Esophagus squamous epithelium (tissue), 5 donors: Measurements from ENCODE around the gene TEAD1. TPM values are rescaled to one million over a fixed set of nuclear protein-coding genes. Genes with fewer than 3 reads are reported as not detected.
"Not testable (repeated sequence)": the region's sequence is repeated elsewhere in the genome, so short reads cannot be mapped to it uniquely, and the experiment has no call there.

Experiments
- DNase-seq: peaks from one replicate; lab custom pipeline; 2025; lab: John Stamatoyannopoulos, UW
- H3K27ac ChIP-seq, 4 donors: fragments of 200-600 bp; sonication (generic); one replicate each; pipeline ENCODE4 v1.5.1; 2016 to 2019; ENCODE audit warnings: mild to moderate bottlenecking in 1 of 4
- H3K27me3 ChIP-seq, 4 donors: fragments of 200-600 bp; sonication (generic); 1 replicate in 3 of 4; 2 replicates in 1 of 4; pipeline versions ENCODE4 v1.5.1 to v1.6.0; 2017 to 2021; ENCODE audit warnings: antibody characterized with exemption in 1 of 4
- H3K36me3 ChIP-seq, 3 donors: fragments of 200-600 bp; sonication (generic); one replicate each; pipeline ENCODE4 v1.5.1; 2016 to 2019
- H3K4me1 ChIP-seq, 3 donors: fragments of 200-600 bp; sonication (generic); one replicate each; pipeline ENCODE4 v1.5.1; 2017 to 2019
- H3K4me3 ChIP-seq, 4 donors: fragments of 200-600 bp; sonication (generic); 1 replicate in 3 of 4; 2 replicates in 1 of 4; pipeline ENCODE4 v1.5.1; 2016 to 2019; ENCODE audit warnings: mild to moderate bottlenecking in 2 of 4, moderate library complexity in 1 of 4
- H3K9me3 ChIP-seq, 3 donors: fragments of 200-600 bp; sonication (generic); one replicate each; pipeline ENCODE4 v1.5.1; 2016 to 2019
- POLR2A ChIP-seq, 4 donors: fragments of 450-650 bp; IDR thresholded peaks; one replicate each; pipeline ENCODE4 v1.6.1; 2017; ENCODE audit warnings: antibody characterized with exemption in 4 of 4, mild to moderate bottlenecking in 4 of 4, moderate library complexity in 3 of 4
- WGBS, 2 donors: methylation state at CpG; one replicate each; pipeline ENCODE4 v1.1.5; 2018; 5-methylcytosine and 5-hydroxymethylcytosine counted together
- intact Hi-C: fragments of 100-400 bp; cut with DNase I; formaldehyde crosslinking; loops from one replicate; pipeline ENCODE4 v1.15.0; 2022
- total RNA-seq, 4 donors: library from RNA; depleted of rRNA; stranded (reverse); fragments of >200 nt; gene quantifications; one replicate each; pipeline ENCODE4 v1.1.0, GENCODE V29; 2016
- TF ChIP-seq, protein P1 (sequence below), 6 experiments: fragments of 450-650 bp in 4 of 6; fragments of 200-600 bp in 2 of 6; sonication (generic) in 2 of 6; IDR thresholded peaks; one replicate each; pipeline ENCODE4 v1.5.1; 2016 to 2019; ENCODE audit warnings: antibody characterized with exemption in 6 of 6, mild to moderate bottlenecking in 4 of 6, moderate library complexity in 4 of 6
- donor health status: DM: yes; HTN: yes; CAD: no.

TEAD1 gene
- total RNA-seq, 4 donors from 2014 or later, result 33.3 to 75.2 (median 49.8) TPM

DNA sequence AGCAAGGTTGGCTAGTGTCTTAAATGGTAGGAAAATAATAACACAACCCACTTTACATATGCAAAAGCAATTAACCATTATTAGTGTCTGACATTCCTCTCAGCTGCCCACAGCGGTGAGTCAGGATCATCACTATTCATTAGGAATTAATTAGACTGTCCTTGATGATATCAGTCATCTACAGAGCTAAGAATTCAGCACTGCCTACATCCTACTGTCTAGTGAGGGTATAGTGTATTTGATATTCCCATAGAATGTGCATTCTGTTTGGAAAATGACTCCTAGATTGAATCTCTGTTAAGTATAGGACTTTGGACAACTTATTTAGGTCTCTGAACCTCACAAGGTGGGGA, 82.2 kb downstream of the TEAD1 start:
- TF ChIP-seq POLR2A (IDR thresholded peaks at IDR 0.05), result no peak
- TF ChIP-seq, protein P1, sequence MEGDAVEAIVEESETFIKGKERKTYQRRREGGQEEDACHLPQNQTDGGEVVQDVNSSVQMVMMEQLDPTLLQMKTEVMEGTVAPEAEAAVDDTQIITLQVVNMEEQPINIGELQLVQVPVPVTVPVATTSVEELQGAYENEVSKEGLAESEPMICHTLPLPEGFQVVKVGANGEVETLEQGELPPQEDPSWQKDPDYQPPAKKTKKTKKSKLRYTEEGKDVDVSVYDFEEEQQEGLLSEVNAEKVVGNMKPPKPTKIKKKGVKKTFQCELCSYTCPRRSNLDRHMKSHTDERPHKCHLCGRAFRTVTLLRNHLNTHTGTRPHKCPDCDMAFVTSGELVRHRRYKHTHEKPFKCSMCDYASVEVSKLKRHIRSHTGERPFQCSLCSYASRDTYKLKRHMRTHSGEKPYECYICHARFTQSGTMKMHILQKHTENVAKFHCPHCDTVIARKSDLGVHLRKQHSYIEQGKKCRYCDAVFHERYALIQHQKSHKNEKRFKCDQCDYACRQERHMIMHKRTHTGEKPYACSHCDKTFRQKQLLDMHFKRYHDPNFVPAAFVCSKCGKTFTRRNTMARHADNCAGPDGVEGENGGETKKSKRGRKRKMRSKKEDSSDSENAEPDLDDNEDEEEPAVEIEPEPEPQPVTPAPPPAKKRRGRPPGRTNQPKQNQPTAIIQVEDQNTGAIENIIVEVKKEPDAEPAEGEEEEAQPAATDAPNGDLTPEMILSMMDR (IDR thresholded peaks at IDR 0.05), result no peak
- 78 to 100% methylated on average over 1 of the region's 1 CpG for WGBS, 2 donors
- Histone ChIP-seq H3K27ac (no peak overlapping the region), H3K27me3 (no peaks in the 10 kb centered on the region), H3K4me1 (peaks cover 0 to 43% (median 8%) of the 10 kb centered on the region in 3 donors), H3K4me3 (no peak overlapping the region), H3K9me3 (no peaks in the 10 kb centered on the region), H3K36me3 (no peaks in the 10 kb centered on the region)
- intact Hi-C loops, result no loop called here
- DNase-seq, result no peak

DNA sequence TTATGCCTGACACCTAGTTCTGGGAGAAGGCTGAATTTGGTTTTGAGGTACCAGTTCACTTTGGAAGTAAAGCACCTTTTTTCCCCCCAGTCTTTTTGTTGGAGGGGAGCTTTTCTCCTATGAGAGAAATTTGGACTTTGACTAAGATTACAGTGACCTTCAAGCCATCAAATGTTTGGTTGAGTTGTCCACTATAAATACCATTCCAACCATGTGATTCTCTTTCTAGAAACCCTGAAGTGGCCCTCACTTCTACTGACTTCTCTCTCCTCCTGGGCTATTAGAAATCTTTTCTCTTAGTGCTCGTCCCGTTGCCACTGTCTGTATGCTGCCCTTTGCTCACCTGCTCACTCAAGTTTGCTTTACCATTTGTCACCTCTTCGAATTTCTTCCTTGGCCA, 82.6 kb downstream of the TEAD1 start:
- TF ChIP-seq, protein P1 (IDR thresholded peaks at IDR 0.05), result no peak
- TF ChIP-seq POLR2A (IDR thresholded peaks at IDR 0.05), result no peak
- H3K4me3 ChIP-seq, result no peak overlapping the region
- no peaks in the 10 kb centered on the region for H3K27me3 ChIP-seq
- no peak overlapping the region for H3K27ac ChIP-seq
- DNase-seq, result no peak
- no peaks in the 10 kb centered on the region for H3K9me3 ChIP-seq
- 63 to 79% methylated on average over 3 of the region's 3 CpGs for WGBS, 2 donors
- H3K36me3 ChIP-seq, result no peaks in the 10 kb centered on the region
- peaks cover 0 to 47% (median 8%) of the 10 kb centered on the region in 3 donors for H3K4me1 ChIP-seq
- intact Hi-C loops, result no loop called here

DNA sequence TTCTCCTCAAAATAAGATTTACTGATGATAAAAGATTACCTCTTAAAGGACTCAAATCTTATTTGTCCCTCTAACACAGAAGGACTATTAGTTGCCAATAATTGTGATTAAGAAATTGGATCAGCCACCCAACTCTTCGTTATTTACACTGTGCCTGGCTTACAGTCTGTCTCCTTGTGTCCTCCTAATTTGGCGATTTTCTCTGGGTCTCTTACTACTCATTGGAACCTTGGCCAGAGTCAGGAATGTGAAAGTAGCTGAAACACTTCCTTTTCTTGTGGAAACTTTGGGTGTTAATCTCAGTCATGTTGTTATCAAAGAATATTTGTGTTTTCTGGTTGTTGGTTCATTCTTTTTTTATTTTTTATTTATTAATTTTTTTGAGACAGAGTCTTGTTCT, 83.2 kb downstream of the TEAD1 start:
- H3K27ac ChIP-seq, result no peak overlapping the region
- no peak for DNase-seq
- TF ChIP-seq POLR2A (IDR thresholded peaks at IDR 0.05), result no peak
- TF ChIP-seq, protein P1 (IDR thresholded peaks at IDR 0.05), result no peak
- WGBS, 2 donors, result 54 to 58% methylated on average over 2 of the region's 2 CpGs
- no peaks in the 10 kb centered on the region for H3K27me3 ChIP-seq
- no peaks in the 10 kb centered on the region for H3K36me3 ChIP-seq
- H3K4me3 ChIP-seq, result no peak overlapping the region
- H3K4me1 ChIP-seq, result peaks cover 0 to 49% (median 8%) of the 10 kb centered on the region in 3 donors
- intact Hi-C loops, result no loop called here
- no peaks in the 10 kb centered on the region for H3K9me3 ChIP-seq

DNA sequence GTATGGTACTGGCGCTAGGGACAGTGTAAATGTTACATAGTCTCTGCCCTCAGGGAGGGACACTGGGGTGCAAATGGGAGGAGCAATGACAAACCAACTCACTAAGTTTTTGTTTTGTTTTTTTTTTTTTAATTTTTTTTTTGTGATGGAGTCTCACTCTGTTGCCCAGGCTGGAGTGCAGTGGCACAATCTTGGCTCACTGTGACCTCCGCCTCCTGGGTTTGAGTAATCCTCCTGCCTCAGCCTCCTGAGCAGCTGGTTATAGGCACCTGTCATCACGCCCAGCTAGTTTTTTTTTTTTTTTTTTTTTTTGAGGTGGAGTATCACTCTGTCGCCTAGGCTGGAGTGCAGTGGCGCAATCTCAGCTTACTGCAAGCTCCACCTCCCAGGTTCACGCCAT, 83.9 kb downstream of the TEAD1 start:
- DNase-seq, H3K27ac ChIP-seq, H3K9me3 ChIP-seq, H3K4me3 ChIP-seq, H3K36me3 ChIP-seq, intact Hi-C loops, H3K27me3 ChIP-seq: not testable (repeated sequence)
- WGBS, 2 donors, result 86 to 98% methylated on average over 4 to 6 of the region's 6 CpGs
- H3K4me1 ChIP-seq, result peaks cover 0 to 49% (median 8%) of the 10 kb centered on the region in 3 donors

DNA sequence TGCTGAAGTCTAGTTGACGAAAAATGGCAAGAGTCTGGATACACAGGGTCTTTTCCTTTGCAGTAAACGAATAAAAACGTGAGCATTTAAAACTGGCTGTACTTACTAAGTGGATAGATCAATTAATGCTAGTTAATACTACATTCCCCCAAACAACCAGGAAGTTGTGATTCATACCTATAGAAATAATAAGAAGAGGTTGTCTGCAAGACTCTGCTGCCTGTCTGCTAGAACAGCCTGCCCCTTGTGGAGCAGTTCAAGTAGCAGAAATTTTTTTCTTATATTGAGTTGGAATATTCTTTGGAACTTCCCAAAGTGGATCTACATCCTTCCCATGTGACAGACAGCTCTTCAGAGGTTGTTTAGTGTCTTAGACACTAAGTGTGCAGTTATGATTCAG, 86.8 kb downstream of the TEAD1 start:
- Histone ChIP-seq H3K27me3 (no peaks in the 10 kb centered on the region), H3K4me3 (no peak overlapping the region), H3K9me3 (no peaks in the 10 kb centered on the region), H3K36me3 (peaks cover 0 to 21% (median 6%) of the 10 kb centered on the region in 3 donors), H3K4me1 (peaks cover 0 to 41% (median 3%) of the 10 kb centered on the region in 3 donors), H3K27ac (no peak overlapping the region)
- 33 to 40% methylated on average over 3 of the region's 3 CpGs for WGBS, 2 donors
- no peak for TF ChIP-seq POLR2A (IDR thresholded peaks at IDR 0.05)
- TF ChIP-seq, protein P1 (IDR thresholded peaks at IDR 0.05), result peak in 4 of 6 experiments; percentile 10 to 63 (median 30)
- intact Hi-C loops, result no loop called here
- no peak for DNase-seq

DNA sequence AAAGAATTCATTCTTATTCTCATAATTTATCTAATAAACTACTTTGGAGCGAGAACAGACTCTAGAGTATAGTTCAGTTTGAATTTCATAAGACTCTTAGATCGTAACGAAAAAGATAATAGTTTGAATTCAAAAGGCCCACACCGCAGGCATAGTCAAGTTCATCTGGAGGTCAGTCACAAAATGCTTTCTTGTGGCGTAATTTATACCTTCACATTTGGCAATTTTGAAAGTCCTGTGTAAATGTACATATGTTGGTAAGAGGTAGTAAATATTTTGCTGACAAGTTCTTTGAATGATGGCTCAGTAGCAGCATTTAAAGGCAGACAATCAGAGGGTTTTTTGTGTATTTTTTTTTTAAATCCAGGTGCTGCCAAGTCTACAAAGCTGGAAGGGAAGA, 88.1 kb downstream of the TEAD1 start:
- TF ChIP-seq POLR2A (IDR thresholded peaks at IDR 0.05), result no peak
- TF ChIP-seq, protein P1 (IDR thresholded peaks at IDR 0.05), result no peak
- Histone ChIP-seq H3K27ac (no peak overlapping the region), H3K4me3 (no peak overlapping the region), H3K27me3 (no peaks in the 10 kb centered on the region), H3K36me3 (peaks cover 0 to 31% (median 6%) of the 10 kb centered on the region in 3 donors), H3K4me1 (peaks cover 0 to 31% (median 3%) of the 10 kb centered on the region in 3 donors), H3K9me3 (no peaks in the 10 kb centered on the region)
- intact Hi-C loops, result no loop called here
- WGBS, 2 donors, result 78 to 80% methylated on average over 5 of the region's 5 CpGs
- DNase-seq, result no peak
